Measurements from ENCODE around the gene COL4A1.

The COL4A1 gene

DNA sequence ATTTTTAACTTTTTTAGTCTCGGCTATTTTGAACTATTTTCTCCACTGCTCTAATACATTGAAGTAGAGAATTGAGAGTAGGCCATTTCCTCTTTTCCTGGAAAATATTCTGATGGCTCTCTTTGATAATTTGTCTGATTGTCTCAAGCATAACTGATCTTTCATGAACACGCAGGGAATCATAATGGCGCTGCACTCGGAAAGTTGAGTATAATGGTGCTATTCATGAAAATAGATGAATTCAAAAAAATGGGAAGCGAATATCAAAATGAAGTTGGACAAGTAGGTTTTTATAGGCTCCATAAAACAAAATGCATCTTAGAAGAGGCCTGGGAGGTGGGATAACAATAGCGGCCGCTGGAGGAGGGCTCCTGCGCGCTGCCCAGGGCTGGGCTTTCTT lies 29.2 kb upstream of the COL4A1 start:
- TF ChIP-seq POLR2A (IDR thresholded peaks at IDR 0.05; ENCODE audit: low read depth, low read length) = no peak
- FAIRE-seq = no peak
- DNase-seq (ENCODE audit: insufficient read length, low spot score) = no peak

DNA sequence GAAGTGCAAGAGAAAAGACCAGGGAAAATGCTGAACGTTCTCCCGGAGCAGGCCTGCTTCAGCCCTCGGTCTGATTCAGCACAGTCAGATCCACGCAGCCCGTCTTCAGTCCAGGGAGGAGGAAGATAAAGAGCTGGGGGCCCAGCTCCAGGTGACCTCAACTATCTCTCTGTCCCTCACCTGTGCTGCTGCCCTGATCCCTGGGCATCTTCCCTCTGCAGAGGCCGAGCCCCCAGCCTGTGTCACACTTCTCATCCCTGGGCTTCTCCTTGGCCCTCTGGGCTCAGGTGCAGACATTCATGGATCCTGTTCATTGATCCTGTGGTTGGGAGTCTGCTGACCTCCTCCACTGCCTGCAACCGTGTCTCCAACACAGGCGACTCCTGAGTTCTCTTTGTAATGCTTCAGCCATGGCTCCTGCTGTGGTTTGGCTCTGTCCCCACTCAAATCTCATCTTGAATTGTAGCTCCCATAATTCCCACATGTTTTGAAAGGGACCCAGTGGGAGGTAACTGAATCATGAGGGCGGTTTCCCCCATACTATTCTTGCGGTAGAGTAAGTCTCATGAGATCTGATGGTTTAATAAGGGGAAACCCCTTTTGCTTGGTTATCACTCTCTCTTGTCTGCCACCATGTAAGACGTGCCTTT lies 28.0 kb upstream of the COL4A1 start:
- TF ChIP-seq POLR2A (IDR thresholded peaks at IDR 0.05; ENCODE audit: low read depth, low read length) = no peak
- DNase-seq (ENCODE audit: insufficient read length, low spot score) (no peak), FAIRE-seq (peak; percentile 38)

DNA sequence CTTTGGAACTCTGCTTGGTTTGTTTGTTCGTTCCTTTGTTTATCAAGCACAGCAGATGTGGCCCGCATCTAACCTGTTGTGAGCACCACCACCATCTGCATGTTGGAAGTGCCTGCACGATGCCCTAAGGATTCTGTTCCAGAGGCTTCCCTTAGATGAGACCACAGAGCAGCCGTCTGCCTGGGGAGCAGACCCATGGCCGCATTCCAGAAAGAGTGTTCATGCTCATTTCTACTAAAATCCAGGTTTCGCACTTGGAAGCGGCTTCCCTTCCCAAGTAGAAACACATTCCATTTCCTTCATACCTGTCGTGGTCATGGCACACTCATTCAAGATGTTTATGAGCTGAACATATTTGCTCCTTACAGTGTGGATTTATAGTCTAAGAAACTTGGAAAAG lies 27.3 kb upstream of the COL4A1 start:
- TF ChIP-seq POLR2A (IDR thresholded peaks at IDR 0.05; ENCODE audit: low read depth, low read length) = no peak
- no peak for DNase-seq (ENCODE audit: insufficient read length, low spot score)
- FAIRE-seq = peak; percentile 11

DNA sequence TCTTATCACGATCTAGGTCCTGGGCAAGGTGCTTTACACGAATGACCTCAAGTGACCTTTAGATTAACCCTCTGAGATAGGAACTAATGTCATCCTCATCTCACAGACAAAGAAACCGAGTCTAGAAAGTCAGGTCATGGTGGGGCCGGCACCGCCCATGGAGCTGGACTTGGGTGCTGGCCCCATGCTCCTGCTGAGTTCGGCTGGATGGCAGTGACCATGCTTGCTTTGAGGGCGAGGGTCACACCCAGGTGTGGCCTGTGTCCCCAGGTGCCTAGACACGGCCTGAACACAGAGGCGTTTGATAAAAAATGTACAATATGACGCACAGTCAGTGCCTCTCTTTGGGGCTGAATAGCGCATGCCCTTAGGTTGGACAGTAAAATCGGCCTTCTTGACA lies 26.9 kb upstream of the COL4A1 start:
- FAIRE-seq (no peak), DNase-seq (ENCODE audit: insufficient read length, low spot score) (no peak)
- TF ChIP-seq POLR2A (IDR thresholded peaks at IDR 0.05; ENCODE audit: low read depth, low read length) = no peak

DNA sequence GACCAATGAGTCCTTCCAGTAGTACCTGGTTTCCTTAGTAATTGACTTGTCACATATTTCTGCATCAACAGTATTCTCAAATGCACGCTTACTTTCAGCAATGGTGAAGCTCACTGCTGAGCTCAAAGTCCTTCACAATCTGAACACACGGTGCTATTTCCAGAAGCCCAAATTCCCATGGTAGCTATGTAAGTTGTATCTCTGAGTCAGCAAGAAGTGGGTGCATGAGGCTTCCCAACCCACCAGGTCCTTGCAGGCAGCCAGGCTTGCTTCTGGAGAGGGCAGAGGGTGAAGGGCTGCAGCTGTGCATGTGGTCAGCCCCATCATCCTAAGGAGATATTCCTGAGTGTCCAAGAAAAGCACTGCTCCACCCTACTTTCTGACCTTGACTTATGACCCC lies 25.8 kb upstream of the COL4A1 start:
- no peak for TF ChIP-seq POLR2A (IDR thresholded peaks at IDR 0.05; ENCODE audit: low read depth, low read length)
- DNase-seq (ENCODE audit: insufficient read length, low spot score) = no peak
- peak; percentile 57 for FAIRE-seq

DNA sequence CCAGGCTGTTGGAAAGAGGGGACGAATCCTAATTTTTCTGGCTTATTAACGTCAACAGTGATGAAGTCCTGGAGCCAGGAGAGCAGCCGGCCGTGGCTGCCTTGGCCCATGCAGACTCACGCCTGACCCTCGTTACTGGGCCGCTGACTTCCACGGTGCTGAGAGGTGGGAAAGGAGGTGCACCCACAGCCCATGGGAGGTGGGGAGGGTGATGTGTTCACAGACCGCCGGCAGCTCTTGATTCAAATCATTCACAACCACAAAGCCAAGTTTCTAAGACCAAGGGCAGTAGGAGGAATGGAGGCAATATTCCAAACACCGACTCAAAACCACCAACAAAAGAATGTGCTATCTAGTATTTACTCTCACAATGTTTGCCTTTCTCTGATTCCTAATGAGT lies 24.4 kb upstream of the COL4A1 start:
- FAIRE-seq (no peak), DNase-seq (ENCODE audit: insufficient read length, low spot score) (no peak)
- TF ChIP-seq POLR2A (IDR thresholded peaks at IDR 0.05; ENCODE audit: low read depth, low read length) = no peak

DNA sequence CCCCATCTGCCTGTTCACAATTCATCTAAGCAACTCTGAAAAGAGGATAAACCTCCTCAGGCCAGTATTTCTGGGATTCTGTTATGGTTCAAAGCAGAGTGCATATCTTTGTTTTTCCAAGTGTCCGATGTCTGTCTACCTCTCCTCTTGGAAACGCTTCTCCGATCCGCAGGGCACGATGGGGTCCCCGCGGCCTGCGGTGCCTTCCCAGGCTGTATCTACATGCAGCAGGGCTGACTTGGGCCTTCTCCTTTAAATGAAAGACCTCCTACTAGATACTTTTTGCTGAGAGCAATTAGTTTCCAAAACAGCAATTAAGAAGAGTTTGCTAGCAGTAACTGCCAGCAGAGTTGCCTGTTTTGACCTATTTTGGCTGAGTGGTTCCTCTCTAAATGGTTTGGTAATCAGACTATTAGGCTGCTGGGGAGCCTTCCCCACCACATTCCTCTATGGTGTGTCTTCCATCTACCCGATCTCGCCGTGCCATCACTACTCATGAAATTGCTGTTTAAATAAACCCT lies 23.6 kb upstream of the COL4A1 start:
- no peak for DNase-seq (ENCODE audit: insufficient read length, low spot score)
- FAIRE-seq = no peak
- no peak for TF ChIP-seq POLR2A (IDR thresholded peaks at IDR 0.05; ENCODE audit: low read depth, low read length)

DNA sequence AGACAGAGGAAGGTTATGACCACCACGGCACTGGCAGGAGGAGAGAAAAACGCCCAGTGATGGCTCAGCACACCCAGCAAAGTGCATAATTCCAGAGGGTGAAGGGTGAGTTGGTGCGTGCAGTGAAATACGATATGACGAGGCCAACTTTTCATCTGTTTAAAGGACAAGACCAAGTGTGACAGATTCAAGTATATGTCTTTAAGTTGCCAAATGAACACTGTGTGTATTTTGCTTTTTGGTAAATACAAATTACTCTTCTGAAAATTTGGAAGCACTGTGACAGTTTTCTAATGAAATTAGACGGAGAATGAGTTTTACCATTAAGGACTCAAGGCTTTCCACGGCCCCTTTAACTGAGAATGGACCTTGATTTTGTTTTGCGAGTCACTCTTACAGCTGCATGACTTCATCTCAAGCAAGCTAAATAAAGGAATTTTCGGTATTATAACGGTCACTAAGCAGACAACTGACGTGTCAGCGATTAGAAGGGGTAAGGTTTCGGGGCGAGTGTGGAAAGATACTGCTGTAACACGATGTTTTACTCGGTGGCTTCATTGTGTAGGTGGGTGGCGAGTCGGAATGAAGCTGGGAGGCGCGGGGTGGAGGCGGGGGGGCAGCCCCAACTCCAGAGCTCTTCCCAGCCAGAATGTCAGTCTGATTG lies 23.0 kb upstream of the COL4A1 start:
- FAIRE-seq = peak; percentile 80
- no peak for DNase-seq (ENCODE audit: insufficient read length, low spot score)
- no peak for TF ChIP-seq POLR2A (IDR thresholded peaks at IDR 0.05; ENCODE audit: low read depth, low read length)

DNA sequence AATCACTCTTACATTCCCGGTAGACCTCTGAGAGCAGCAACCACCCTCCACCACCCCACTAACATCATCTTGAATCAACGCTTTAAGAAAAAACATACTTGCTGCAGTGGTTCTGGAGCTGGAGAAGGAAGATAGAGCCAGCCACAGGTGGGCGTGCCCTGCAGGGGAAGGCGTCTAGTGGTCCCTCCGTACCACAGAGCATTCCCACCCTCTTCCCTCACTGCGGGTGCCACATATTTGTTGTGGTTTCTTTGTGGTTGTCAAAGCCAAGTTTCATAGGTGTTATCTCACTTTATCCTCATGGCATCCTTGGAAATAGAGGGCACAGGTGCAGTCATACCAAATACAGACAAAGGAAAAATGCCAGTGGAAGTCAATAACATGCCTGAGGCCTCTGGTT lies 22.3 kb upstream of the COL4A1 start:
- FAIRE-seq = no peak
- no peak for TF ChIP-seq POLR2A (IDR thresholded peaks at IDR 0.05; ENCODE audit: low read depth, low read length)
- no peak for DNase-seq (ENCODE audit: insufficient read length, low spot score)

DNA sequence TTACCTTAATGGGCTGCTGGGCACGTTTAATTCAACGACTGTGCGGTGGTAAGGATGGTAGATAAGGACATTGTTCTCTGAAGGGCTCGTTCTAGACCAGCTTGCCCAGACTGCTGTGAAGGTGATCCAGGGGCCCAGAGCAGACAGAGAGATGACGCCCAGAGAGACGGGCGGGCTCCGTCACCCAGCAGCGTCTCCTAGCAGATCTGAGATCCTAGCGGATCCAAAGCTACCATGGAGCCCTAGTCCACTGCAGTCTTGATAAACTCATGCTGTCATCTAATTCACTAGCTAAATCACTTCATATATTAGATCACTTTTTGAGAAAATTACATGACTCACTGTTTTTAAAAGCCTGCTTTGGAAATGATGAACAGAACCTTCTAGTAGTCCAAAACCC lies 21.6 kb upstream of the COL4A1 start:
- no peak for TF ChIP-seq POLR2A (IDR thresholded peaks at IDR 0.05; ENCODE audit: low read depth, low read length)
- FAIRE-seq (no peak), DNase-seq (ENCODE audit: insufficient read length, low spot score) (no peak)

DNA sequence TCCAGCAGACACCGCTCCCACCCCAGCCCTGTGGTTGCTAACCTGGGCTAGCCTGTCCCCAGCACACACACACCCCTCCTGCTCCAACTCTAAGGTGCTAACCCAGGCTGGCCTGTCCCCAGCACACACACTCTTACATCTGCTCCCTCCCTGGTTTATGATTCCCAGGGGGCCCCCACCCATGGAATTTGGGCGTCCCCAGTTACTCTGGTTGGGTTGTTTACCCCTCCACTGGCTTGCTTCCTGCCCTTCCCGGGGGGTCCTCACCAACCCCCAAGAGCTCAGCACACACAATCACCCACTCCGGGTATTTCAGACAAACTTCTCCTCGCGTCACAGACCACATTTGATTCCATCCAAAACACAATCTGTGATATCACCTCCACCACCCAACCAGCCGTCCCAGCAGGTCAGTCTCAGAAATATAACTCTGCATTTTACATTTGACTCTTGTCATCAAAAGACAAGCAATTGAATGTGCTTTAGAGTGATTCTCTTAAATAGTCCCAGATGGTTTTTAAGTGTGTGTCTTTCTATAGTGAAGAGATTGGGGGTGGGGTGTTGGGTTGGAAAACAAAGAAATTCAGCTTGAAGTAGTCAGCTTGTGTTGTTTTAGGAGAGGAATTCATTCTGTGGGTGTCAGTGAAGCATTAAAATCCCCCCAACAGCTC lies 20.2 kb upstream of the COL4A1 start:
- no peak for TF ChIP-seq POLR2A (IDR thresholded peaks at IDR 0.05; ENCODE audit: low read depth, low read length)
- FAIRE-seq = no peak
- DNase-seq (ENCODE audit: insufficient read length, low spot score) = no peak

DNA sequence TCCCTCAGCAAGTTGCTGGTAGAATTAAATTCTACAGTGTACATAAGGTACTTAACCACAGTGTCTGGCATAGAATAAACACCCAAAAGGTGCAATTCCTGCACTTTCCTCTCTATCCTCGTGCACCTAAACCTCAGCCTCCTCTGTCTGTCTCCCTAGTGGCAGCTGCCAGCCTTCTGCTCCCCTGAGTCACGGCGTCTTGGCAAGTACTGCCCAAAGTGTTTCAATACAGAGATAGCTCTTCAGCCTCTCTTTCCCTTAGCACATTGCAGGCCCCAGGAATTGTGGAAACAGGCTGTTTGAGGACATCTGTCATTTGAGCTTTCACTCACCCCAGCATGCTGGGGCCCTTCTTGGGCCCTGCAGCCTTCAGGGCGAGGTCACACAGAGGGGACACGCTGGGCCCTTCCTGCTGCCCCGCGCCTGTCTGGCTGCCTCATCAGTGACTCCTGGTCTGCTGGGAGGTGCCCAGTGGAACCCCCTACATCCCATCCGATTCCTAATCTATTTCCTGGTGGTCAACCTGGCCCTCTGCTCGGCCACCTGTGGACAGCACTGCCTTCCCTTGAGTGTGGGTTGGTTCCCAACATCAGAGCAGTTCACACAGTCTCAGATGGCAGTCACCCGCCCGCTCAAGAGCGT lies 19.4 kb upstream of the COL4A1 start:
- FAIRE-seq (no peak), DNase-seq (ENCODE audit: insufficient read length, low spot score) (no peak)
- no peak for TF ChIP-seq POLR2A (IDR thresholded peaks at IDR 0.05; ENCODE audit: low read depth, low read length)

DNA sequence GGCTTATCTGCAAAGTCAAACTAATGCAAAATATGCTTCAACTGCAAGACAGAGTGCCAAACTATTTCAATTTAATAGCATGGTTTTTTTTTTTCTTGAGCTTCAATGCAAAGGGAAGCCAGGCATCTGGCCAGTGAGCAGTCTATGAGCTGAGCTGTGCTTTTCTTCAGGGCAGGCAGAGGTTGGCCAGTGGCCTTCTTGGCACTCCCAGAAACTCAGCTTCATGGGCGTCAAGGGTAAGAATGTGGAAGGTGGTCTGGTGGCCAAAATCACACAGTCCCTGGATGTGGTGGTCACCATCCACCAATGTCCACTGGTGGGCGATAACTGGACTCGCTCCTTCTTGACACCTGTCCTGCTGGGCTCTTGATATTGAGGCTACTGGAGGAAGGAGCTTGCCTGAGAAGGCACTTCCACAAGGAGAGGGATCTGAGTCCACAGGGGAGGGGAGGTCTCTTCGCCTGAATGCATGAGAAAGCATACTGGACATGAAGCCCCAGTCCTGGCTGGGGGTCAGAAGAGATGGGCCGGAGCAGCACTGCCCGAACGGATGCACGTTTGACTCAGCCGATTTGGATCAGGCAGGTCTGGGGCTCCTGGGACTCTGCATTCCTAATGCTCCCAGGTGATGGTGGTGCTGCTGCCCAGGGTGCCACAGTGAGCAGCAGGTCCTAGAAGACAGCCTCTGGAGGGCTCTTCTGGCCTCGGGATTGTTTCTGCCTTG lies 17.2 kb upstream of the COL4A1 start:
- no peak for FAIRE-seq
- no peak for TF ChIP-seq POLR2A (IDR thresholded peaks at IDR 0.05; ENCODE audit: low read depth, low read length)
- no peak for DNase-seq (ENCODE audit: insufficient read length, low spot score)
